IMR-90 (cell line): ENCODE measurements around the gene TTLL8. TPM values are rescaled to one million over a fixed set of nuclear protein-coding genes. Genes with fewer than 3 reads are reported as not detected.

Experiments
- ATAC-seq: fragments of 200-7000 bp; cut with Tn5 transposase; 2 replicates; pipeline ENCODE4 v1.9.1; 2020; ENCODE audit warnings: low read depth, mild to moderate bottlenecking, moderate library complexity
- BruUV-seq: library from RNA; stranded (reverse); fragments of 400-500 nt; replicated peaks from 2 replicates; lab custom pipeline; 2021; lab: Mats Ljungman, UMichigan
- CTCF ChIA-PET: fragments of 300-600 bp; formaldehyde crosslinking; extraction: SDS; loops from one replicate; lab custom pipeline; 2021; ENCODE audit warnings: antibody characterized with exemption; lab: Yijun Ruan, JAX
- POLR2A ChIA-PET: fragments of 300-600 bp; sonication (Branson Sonifier 250); formaldehyde crosslinking; loops from one replicate; lab custom pipeline; 2022; ENCODE audit warnings: antibody characterized with exemption; ENCODE audit not compliant: unreplicated experiment; lab: Charles Lee
- DNase-seq: peaks from one replicate; pipeline ENCODE4 v3.0.0; 2013
- H2AFZ ChIP-seq: replicated peaks from 2 replicates; pipeline ENCODE3; 2013; ENCODE audit warnings: low read length, mild to moderate bottlenecking; ENCODE audit not compliant: poor library complexity
- H2AK5ac ChIP-seq: 2 replicates; pipeline ENCODE4 v1.6.1; 2013; ENCODE audit warnings: low read depth, low read length, inconsistent platforms
- H2AK9ac ChIP-seq: replicated peaks from 2 replicates; pipeline ENCODE3; 2013; ENCODE audit warnings: mild to moderate bottlenecking, low read depth, low read length, moderate library complexity; ENCODE audit not compliant: poor library complexity
- H2BK120ac ChIP-seq: 2 replicates; pipeline ENCODE4 v1.6.1; 2013; ENCODE audit warnings: low read depth, low read length, inconsistent platforms
- H2BK15ac ChIP-seq: 3 replicates; pipeline ENCODE4 v1.6.1; 2013; ENCODE audit warnings: low read depth, low read length, inconsistent platforms
- H2BK20ac ChIP-seq: 2 replicates; pipeline ENCODE4 v1.6.1; 2013; ENCODE audit warnings: low read depth, mild to moderate bottlenecking, inconsistent platforms, low read length, moderate library complexity
- H2BK5ac ChIP-seq: 2 replicates; pipeline ENCODE4 v1.6.1; 2013; ENCODE audit warnings: mild to moderate bottlenecking, low read depth, low read length, inconsistent platforms; ENCODE audit not compliant: poor library complexity, severe bottlenecking
- H3K14ac ChIP-seq: replicated peaks from 2 replicates; pipeline ENCODE4 v1.6.1; 2013; ENCODE audit warnings: low read depth, low read length, inconsistent platforms
- H3K18ac ChIP-seq: 2 replicates; pipeline ENCODE4 v1.6.1; 2013; ENCODE audit warnings: low read depth, low read length, control low read depth
- H3K23ac ChIP-seq: 2 replicates; pipeline ENCODE4 v1.6.1; 2013; ENCODE audit warnings: low read depth, low read length, inconsistent platforms
- H3K27ac ChIP-seq: 2 replicates; pipeline ENCODE4 v1.5.1; 2013; ENCODE audit warnings: mild to moderate bottlenecking, control low read depth, low read length; ENCODE audit not compliant: insufficient read depth
- H3K27me3 ChIP-seq: 2 replicates; pipeline ENCODE4 v1.6.1; 2013; ENCODE audit warnings: low read length; ENCODE audit not compliant: control insufficient read depth, insufficient read depth
- H3K36me3 ChIP-seq: 2 replicates; pipeline ENCODE4 v1.6.1; 2013; ENCODE audit warnings: low read length, mixed read lengths; ENCODE audit not compliant: control insufficient read depth, insufficient read depth
- H3K4ac ChIP-seq: 2 replicates; pipeline ENCODE4 v1.6.1; 2013; ENCODE audit warnings: low read depth, low read length, inconsistent platforms
- H3K4me1 ChIP-seq: 2 replicates; pipeline ENCODE4 v1.6.1; 2013; ENCODE audit warnings: low read length, mixed read lengths; ENCODE audit not compliant: control insufficient read depth, insufficient read depth
- H3K4me2 ChIP-seq: 2 replicates; pipeline ENCODE4 v1.6.1; 2013; ENCODE audit warnings: low read depth, mild to moderate bottlenecking, control low read depth, low read length, moderate library complexity
- H3K4me3 ChIP-seq: 2 replicates; pipeline ENCODE4 v1.5.1; 2013; ENCODE audit warnings: low read depth, mild to moderate bottlenecking, control low read depth, low read length, moderate library complexity; ENCODE audit not compliant: insufficient read depth
- H3K56ac ChIP-seq: 2 replicates; pipeline ENCODE4 v1.6.1; 2013; ENCODE audit warnings: low read length, inconsistent platforms; ENCODE audit not compliant: insufficient read depth; ENCODE audit errors: extremely low read depth
- H3K79me1 ChIP-seq, 2 experiments: 2 replicates each; pipeline ENCODE4 v1.6.1; 2013; ENCODE audit warnings: low read length in 2 of 2, inconsistent platforms in 1 of 2, low read depth in 1 of 2
- H3K9ac ChIP-seq: 2 replicates; pipeline ENCODE4 v1.6.1; 2013; ENCODE audit warnings: low read depth, low read length, control low read depth
- H3K9me1 ChIP-seq: 2 replicates; pipeline ENCODE4 v1.6.1; 2013; ENCODE audit warnings: low read length, inconsistent platforms; ENCODE audit not compliant: insufficient read depth
- H3K9me3 ChIP-seq: 2 replicates; pipeline ENCODE4 v1.6.1; 2013; ENCODE audit warnings: low read length; ENCODE audit not compliant: control insufficient read depth, insufficient read depth
- H4K20me1 ChIP-seq: 2 replicates; pipeline ENCODE4 v1.6.1; 2013; ENCODE audit warnings: low read length, inconsistent platforms; ENCODE audit not compliant: insufficient read depth
- H4K5ac ChIP-seq: 2 replicates; pipeline ENCODE4 v1.6.1; 2013; ENCODE audit warnings: mild to moderate bottlenecking, low read depth, low read length, control low read depth
- H4K8ac ChIP-seq, 2 experiments: 2 replicates each; pipeline ENCODE4 v1.6.1; 2013; ENCODE audit warnings: low read depth in 2 of 2, low read length in 2 of 2, control low read depth in 1 of 2, inconsistent platforms in 1 of 2
- H4K91ac ChIP-seq: 2 replicates; pipeline ENCODE4 v1.6.1; 2013; ENCODE audit warnings: low read depth, low read length, inconsistent platforms; ENCODE audit not compliant: insufficient read depth
- BHLHE40 ChIP-seq: fragments of 150-350 bp; IDR thresholded peaks from 2 replicates; pipeline ENCODE4 v1.6.1; 2016; ENCODE audit warnings: mild to moderate bottlenecking, low read depth, low read length
- CTCF ChIP-seq: conservative IDR thresholded peaks from 2 replicates; pipeline ENCODE4 v1.5.1; 2012; ENCODE audit warnings: mild to moderate bottlenecking, low read depth, low read length, improper control_type of control experiment
- ELK1 ChIP-seq: fragments of 150-350 bp; IDR thresholded peaks from 2 replicates; pipeline ENCODE4 v1.6.1; 2016; ENCODE audit warnings: low read depth, mild to moderate bottlenecking, low read length, moderate library complexity, borderline replicate concordance
- FOS ChIP-seq: fragments of 150-350 bp; IDR thresholded peaks from 2 replicates; pipeline ENCODE4 v1.6.1; 2016; ENCODE audit warnings: low read depth, low read length
- MAFK ChIP-seq: IDR thresholded peaks from 2 replicates; pipeline ENCODE4 v1.6.1; 2012; ENCODE audit warnings: low read depth, low read length, improper control_type of control experiment
- MAZ ChIP-seq: IDR thresholded peaks from 2 replicates; pipeline ENCODE4 v1.6.1; 2012; ENCODE audit warnings: low read depth, mild to moderate bottlenecking, low read length, improper control_type of control experiment, moderate library complexity, borderline replicate concordance
- MXI1 ChIP-seq: IDR thresholded peaks from 2 replicates; pipeline ENCODE4 v1.6.1; 2012; ENCODE audit warnings: low read depth, mild to moderate bottlenecking, low read length, moderate library complexity, borderline replicate concordance
- NFE2L2 ChIP-seq: fragments of 150-350 bp; IDR thresholded peaks from 2 replicates; pipeline ENCODE4 v1.6.1; 2016; ENCODE audit warnings: low read depth, mild to moderate bottlenecking, low read length
- POLR2A ChIP-seq: IDR thresholded peaks from 2 replicates; pipeline ENCODE4 v1.6.1; 2012; ENCODE audit warnings: mild to moderate bottlenecking, low read depth, low read length
- RAD21 ChIP-seq: IDR thresholded peaks from 2 replicates; pipeline ENCODE4 v1.6.1; 2012; ENCODE audit warnings: low read length, improper control_type of control experiment
- RCOR1 ChIP-seq: IDR thresholded peaks from 2 replicates; pipeline ENCODE4 v1.6.1; 2012; ENCODE audit warnings: mild to moderate bottlenecking, low read length, improper control_type of control experiment; ENCODE audit not compliant: insufficient replicate concordance
- RFX5 ChIP-seq: IDR thresholded peaks from 2 replicates; pipeline ENCODE4 v1.8.0; 2012; ENCODE audit warnings: low read depth, mild to moderate bottlenecking, low read length, moderate library complexity
- SMC3 ChIP-seq: fragments of 150-350 bp; IDR thresholded peaks from 2 replicates; pipeline ENCODE4 v1.6.1; 2016; ENCODE audit warnings: low read depth, mild to moderate bottlenecking, antibody characterized with exemption, low read length, moderate library complexity
- WGBS, 2 experiments: methylation state at CpG; one replicate each; pipeline versions ENCODE4 v1.1.5 to v1.1.7; 2013; ENCODE audit warnings: missing lambda C conversion rate in 2 of 2; ENCODE audit not compliant: insufficient read length in 1 of 2; ENCODE audit errors: extremely low coverage in 2 of 2; 5-methylcytosine and 5-hydroxymethylcytosine counted together
- dilution Hi-C: fragments of 300-500 bp; cut with HindIII; formaldehyde crosslinking; loops from one replicate; pipeline ENCODE4 v1.14.3; 2018; ENCODE audit warnings: low sequenced_read_pairs; ENCODE audit not compliant: unreplicated experiment
- in situ Hi-C: fragments of 300-500 bp; cut with MboI; formaldehyde crosslinking; loops from 3 replicates; pipeline ENCODE4 v1.14.3; 2019; ENCODE audit warnings: low sequenced_read_pairs, inconsistent platforms, mixed read lengths
- intact Hi-C: fragments of 100-400 bp; cut with micrococcal nuclease; formaldehyde crosslinking; loops from 2 replicates; pipeline ENCODE4 v1.10.0; 2022
- polyA plus RNA-seq, 3 experiments: library from polyadenylated mRNA; depleted of rRNA; stranded (reverse); fragments of >200 nt; gene quantifications; 2 replicates each; pipeline ENCODE4 v1.2.3, GENCODE V29; 2012; ENCODE audit warnings: low replicate concordance in 1 of 3
- total RNA-seq: library from RNA; depleted of rRNA; stranded (reverse); fragments of >200 nt; gene quantifications from 2 replicates; pipeline ENCODE4 v1.2.3, GENCODE V29; 2012

Gene TTLL8
- total and polyA plus RNA-seq, 2 of the 4 experiments (the other 2 are of a cell fraction) = not detected

- no TSS peak for BruUV-seq
- intact Hi-C loops = loop anchor here (5.0 kb wide), 1 partner anchor 53 kb away; no protein-coding TSS in a partner anchor
Measured at GRCh38 chr22:50089231-50089630, 31.1 kb upstream of the TTLL8 start.

More at GRCh38 chr22:50089231-50089630, 31.1 kb upstream of the TTLL8 start:
- no peaks in the 10 kb centered on the region for H3K79me1 ChIP-seq
- H2BK120ac ChIP-seq = no peak overlapping the region
- no peak overlapping the region for H2BK5ac ChIP-seq
- no peak overlapping the region for H2AK5ac ChIP-seq
- no peaks in the 10 kb centered on the region; the same call in 1 of the 2 replicates for H3K27me3 ChIP-seq
- H3K9me3 ChIP-seq = peaks cover 14% of the 10 kb centered on the region
- no peak for TF ChIP-seq CTCF
- TF ChIP-seq RAD21 = no peak
- TF ChIP-seq RCOR1 = no peak
- no peak for TF ChIP-seq POLR2A
- no peak for TF ChIP-seq SMC3
- no peak for TF ChIP-seq FOS
- no peak for TF ChIP-seq RFX5
- no peak for TF ChIP-seq MXI1
- no peak for TF ChIP-seq NFE2L2
- TF ChIP-seq BHLHE40 = no peak
- no peak for TF ChIP-seq MAFK
- TF ChIP-seq ELK1 = no peak
- no peak for TF ChIP-seq MAZ
- CTCF ChIA-PET = no interaction called here
- H4K8ac ChIP-seq = no peak overlapping the region
- peaks cover 6% of the 10 kb centered on the region; the same call in 1 of the 2 replicates for H3K9me1 ChIP-seq
- H4K5ac ChIP-seq = no peak overlapping the region
- H3K56ac ChIP-seq = no peak overlapping the region
- no peak overlapping the region for H3K4me3 ChIP-seq
- 80% methylated on average over 1 of the region's 11 CpGs; no CpG with 5 or more reads in 1 of the 2 experiments for WGBS, 2 experiments
- H3K4me1 ChIP-seq = peaks cover 9% of the 10 kb centered on the region; the same call in 1 of the 2 replicates
- no peak overlapping the region for H2BK15ac ChIP-seq
- no peak overlapping the region for H4K91ac ChIP-seq
- POLR2A ChIA-PET = no interaction called here
- ATAC-seq = no peak
- no peak overlapping the region for H2AK9ac ChIP-seq
- no peak overlapping the region for H3K27ac ChIP-seq
- in situ Hi-C loops = no loop called here
- no peak overlapping the region for H3K4me2 ChIP-seq
- no peak overlapping the region for H3K14ac ChIP-seq
- no peak overlapping the region for H3K9ac ChIP-seq
- DNase-seq = no peak
- H3K18ac ChIP-seq = no peak overlapping the region
- H4K20me1 ChIP-seq = no peaks in the 10 kb centered on the region
- H2AFZ ChIP-seq = no peak overlapping the region
- no peak overlapping the region for H2BK20ac ChIP-seq
- no peak overlapping the region for H3K23ac ChIP-seq
- H3K36me3 ChIP-seq = no peaks in the 10 kb centered on the region
- H3K4ac ChIP-seq = no peak overlapping the region
- dilution Hi-C loops = no loop called here
